DMS153 (cell line): ENCODE results near the gene AACS.
"Not testable (repeated sequence)": the region's sequence is repeated elsewhere in the genome, so short reads cannot be mapped to it uniquely, and the experiment has no call there.

Experiments used
- DNase-seq: peaks from one replicate; lab custom pipeline; 2025; lab: John Stamatoyannopoulos, UW

The AACS gene

DNA sequence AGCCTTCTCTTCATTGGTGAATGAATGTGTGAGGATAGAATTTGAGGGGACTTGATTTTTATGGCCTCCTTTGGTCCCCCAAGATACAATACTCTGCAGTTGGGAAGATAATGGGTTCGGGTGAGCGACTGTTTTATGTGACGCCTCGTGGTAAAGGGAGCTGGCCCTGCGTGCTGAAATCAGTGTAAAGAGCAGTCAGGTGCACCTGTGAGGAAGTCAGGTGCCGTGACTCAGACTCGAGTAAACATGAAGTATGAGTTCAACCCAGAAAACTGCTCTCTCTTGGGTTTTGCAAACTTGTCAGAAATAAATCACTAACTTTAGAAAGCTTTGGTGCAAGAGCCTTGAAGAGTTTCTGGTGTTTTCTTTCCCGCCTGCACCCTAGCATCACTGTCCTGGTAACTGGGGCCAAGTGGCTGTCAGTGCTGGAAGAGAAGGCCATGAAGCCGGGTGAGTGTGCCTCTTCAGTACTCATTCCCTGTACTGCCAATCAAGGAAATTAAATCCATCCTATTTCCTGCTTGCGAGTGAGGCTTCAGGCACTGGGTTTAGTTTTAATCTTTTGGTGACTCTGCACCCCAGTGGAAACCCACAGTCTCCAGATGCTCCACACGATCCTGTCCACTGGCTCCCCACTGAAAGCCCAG lies 59.2 kb downstream of the AACS start:
- DNase-seq, result peak; percentile 26

DNA sequence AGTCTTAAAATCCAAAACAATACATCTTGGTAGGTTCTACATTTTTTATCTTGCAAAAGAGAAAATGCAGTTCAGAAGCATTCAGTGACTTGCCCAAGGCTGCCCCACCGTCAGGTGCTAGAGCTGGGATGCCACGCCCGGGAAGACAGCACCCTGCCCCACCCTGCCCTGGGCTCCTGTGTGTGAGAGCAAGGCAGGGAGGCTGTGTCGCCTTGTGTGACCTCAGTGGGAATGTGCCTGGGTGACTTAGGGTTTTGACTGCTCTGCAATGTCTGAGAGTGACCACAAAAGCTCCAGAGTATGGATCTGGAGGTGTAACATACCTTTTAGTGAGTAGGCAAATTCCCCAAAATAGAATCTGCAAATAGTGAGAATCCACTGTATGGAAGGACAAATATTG lies 60.0 kb downstream of the AACS start:
- no peak for DNase-seq

DNA sequence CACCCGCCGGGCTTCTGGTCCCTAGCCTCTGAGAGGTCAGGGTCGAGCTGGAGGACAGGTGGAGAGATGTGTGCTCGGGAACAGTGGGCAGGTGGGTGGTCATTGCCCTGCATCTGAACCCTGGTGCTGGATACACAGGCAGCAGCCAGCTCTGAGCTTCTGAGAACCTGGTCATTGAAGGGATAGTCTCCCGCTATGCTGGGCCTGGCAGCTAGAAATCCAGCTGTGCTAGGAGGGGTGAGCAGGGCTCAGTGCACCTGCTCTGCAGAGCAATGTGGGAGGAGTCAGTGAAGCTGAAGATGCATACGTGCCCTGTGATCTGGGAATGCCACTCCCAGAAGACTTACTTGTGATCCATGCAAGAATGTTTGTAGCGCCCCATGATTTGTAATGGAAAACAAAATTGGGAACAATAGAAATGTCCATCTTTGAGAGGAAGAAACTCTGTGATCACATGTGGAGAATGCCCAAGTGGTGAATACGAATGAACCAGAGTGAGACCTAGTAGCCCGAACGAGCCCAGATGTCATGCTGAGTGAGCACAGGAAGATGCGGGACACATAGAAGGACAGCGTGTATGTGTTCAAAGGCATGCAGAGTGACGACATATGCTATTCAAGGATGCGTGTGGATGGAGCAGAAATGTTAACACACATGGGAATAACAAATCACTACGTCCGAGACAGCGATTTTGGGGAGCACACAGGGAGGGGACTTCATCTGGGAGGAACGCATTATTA lies 63.4 kb downstream of the AACS start:
- DNase-seq, result no peak

DNA sequence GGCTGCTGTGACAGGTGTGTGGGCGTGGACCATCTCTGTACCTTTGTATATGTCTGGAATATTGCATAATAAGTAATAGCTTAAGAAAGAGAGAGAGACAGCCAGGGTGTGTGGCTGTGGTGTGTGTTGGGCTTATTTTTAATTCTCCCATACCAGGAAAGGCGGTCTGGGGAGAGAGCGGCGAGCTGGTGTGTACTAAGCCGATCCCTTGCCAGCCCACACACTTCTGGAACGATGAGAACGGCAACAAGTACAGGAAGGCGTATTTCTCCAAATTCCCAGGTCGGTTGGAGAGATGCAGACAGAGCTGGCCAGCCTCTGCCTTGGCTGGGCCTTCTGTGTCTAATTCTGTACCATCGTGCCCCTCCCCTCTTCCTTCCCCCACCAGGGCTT lies 63.9 kb downstream of the AACS start:
- no peak for DNase-seq

DNA sequence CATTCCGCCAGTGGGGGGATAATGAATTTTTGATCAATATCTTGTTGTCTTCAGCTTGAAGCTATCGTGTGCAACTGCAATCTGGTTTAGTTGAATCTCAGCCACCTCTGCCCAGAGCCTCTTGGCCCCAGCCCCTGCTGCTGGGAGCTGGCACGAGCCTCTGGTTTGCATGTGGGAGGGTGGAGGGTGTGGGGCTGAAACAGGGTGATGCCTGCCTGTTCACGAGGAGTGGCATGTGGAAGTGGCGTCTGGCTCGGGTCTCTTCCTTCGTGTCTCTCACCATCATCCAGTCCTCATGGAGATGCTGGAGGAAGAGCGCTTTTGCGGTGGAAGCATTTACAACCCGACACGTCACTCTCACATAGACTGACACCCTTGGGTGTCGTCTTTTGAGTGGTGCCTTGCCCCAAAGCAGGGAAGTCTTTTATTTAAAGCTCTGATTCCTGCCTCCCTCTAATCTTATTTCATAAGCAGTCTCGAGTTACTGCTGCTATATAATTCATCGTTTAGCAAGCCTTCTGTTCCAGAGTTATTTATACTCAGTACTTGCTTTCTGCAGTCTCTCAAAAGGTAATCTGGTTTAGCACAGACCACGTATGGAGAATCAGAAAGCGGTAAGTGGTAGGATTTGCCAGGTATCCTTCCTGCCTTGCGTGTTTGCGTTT lies 64.5 kb downstream of the AACS start:
- no peak for DNase-seq

DNA sequence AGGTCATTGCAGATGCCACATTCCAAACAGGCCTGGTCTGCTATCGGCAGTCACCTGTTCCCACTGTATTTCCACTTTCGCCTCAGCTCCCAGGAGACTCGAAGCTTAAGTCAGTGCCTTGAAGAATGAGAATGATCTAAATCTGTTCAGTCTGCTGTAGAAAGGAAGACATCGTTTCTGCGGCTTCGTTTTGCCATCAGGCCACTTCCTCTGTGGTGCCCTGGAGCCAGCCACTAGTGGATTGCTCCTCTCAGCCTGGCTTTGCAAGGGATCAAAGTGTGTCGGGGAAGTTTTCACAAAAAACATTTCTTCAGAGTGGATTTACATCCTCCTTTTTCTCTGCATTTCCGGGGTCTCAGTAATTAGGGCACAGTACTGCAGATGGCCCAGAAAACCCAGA lies 66.7 kb downstream of the AACS start:
- DNase-seq, result no peak

DNA sequence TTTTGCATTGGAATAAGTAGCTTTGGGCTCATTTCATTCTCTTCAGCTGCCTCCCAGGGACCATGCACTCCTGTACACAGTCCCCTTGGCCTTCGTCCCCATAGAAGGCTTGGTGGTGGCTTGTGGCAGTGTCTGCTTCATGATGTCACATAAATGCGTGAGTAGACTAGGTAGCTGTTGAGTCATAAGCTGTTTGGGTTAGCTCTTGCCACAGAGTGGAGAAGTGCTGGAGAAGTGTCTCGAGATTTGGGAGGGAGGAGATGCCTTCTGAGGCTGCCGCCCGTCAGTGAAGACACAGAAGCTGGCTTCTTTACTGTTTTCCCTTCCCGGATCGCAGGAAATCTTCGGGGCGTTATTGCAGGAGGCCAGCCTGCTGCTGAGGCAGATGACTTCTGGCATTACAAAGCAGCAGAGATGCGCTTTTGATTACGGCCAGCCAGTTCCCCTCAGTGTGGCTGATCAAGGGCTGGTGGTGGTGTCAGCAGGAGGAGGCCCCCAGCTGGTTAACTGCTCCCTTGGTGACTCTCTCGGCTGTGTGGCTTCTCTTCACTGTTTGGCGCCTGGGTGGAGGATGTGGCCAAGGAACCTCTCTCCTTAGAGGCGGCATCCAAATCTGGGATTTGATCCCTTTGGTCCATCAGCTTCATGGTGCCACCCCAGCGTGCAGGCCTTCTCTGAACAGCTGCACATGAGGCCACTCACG lies 67.6 kb downstream of the AACS start:
- DNase-seq, result no peak

DNA sequence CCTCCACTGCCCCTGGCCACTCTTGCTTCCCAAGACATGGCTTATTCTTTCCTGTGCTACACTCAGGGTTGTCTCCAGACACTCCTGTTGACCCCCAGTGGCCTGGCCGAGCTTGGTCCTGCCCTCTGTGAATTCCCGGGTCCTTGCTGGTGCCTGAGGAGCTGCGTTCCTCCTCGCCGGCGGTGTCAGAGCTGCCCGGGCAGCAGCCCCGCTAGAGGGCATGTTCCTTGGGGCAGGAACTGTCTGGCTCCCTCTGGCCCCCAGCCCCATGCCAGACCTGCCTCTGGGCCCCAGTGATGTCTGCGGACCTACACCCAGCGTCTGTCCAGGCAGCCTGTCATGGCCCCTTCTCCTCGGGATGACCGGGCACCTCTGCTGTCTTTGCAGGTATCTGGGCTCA lies 68.4 kb downstream of the AACS start:
- no peak for DNase-seq

DNA sequence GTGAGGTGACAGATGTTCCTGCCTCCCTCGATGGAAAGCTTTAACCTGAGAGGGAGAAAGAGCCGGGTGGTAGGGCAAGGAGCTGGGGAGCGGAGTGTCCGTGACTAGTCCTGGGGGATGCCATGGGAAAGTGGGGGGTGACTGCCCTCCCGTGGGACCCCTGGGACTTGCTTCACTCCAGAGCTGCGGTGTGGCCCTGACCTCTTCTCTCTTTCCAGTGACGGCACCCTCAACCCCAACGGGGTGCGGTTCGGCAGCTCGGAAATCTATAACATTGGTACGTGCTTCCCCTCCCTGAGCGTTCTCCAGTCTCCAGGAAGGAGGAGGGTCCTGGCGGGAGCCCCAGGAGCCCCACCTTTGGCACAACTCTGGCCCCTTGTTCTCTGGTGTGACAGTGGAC lies 69.3 kb downstream of the AACS start:
- DNase-seq, result no peak

DNA sequence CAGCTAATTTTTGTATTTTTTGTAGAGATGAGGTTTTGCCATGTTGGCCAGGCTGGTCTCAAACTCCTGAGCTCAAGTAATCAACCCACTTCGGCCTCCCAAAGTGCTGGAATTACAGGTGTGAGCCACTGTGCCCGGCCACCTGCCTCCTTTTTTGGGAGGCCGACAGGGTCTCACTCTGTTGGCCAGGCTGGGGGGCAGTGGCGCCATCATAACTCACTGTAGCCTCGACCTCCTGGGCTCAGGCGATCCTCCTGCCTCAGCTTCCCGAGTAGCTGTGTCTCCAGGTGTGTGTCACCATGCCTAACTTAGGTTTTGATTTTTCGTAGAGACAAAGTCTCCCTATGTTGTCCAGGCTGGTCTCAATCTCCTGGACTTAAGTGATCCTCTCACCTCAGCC lies 70.7 kb downstream of the AACS start:
- DNase-seq, result no peak

DNA sequence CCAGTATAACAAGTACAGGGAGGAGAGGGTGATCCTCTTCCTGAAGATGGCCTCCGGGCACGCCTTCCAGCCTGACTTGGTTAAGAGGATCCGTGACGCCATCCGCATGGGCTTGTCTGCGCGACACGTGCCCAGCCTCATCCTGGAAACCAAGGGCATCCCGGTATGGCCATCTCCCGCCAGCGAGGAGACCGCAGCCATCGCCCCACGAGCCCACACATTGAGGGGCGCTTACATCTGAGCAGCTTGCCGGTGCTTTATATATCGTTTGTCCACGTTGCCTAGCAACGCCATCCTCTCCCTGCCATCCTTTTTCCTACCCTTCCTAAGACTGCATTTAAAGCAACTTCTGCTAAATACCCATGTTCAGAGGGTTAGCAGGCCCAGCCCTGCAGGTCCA lies 71.5 kb downstream of the AACS start:
- DNase-seq, result no peak

DNA sequence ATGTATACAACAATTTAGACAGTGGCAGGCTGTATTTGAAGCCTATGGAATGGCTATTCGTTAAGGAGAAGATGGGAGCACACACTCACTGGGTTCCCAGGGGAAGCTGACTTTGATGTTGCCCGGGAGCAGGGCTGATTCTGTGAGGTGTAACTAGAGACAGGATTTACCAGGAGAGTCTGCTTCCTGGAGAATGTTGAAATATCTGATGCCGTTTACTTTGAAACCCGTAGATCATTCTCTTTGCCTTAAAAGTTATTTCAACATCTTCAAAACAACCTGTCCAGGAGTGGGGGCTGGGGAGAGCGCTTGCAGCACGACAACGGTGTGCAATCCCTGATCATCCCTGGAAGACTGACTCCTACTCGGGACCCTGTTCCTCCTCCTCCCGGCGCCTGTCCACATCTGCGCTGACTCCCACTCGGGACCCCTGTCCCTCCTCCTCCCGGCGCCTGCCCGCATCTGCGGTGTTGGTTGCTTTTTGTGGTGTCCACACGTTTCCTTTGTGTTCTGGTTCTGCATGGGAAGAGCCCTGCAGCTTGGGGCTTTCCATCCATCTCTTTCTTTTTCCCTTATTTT lies 72.6 kb downstream of the AACS start:
- DNase-seq, result no peak

DNA sequence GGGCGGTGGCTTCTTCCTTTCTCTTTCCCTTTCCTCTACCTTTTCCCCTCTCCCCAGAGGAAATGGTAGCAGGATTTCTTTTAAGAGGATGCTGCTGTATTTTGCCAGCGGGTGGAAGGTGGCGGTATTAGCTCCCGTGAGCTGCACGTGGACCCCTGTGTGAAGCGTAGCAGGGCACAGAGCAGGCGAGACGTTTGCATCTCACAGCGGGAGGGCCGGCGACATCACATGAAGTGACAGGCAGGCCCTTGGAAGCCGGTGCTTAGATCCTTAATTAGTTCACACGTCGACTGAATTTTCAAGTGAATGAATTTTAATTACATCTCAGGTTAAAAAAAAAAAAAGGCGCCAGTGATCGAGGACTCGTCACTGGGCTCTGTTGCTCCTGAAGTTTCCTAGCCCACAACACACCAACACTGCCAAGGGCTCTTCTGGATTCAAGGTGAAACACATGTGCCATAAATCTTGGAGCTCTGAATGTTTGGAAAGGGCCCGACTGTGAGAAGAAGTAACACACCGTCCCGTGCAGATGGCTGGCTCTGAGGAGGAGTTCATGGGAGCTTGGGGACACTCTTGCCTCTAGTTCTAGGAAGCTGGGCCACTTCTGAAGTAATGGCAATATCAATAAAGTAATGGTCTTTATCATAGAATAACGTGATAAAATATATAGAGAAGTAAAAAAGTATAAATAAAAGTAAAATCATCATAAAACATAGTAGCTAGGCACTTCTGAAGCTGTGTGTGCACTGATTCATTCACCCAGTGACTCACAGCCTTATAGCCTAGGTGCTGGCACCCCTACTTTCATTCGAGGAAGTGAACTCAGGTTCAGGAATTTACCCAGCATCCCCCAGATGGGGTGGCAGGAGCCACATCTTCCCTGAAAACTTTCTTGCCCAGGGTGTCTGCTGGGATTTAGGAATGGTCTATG lies 75.3 kb downstream of the AACS start:
- DNase-seq, result no peak

DNA sequence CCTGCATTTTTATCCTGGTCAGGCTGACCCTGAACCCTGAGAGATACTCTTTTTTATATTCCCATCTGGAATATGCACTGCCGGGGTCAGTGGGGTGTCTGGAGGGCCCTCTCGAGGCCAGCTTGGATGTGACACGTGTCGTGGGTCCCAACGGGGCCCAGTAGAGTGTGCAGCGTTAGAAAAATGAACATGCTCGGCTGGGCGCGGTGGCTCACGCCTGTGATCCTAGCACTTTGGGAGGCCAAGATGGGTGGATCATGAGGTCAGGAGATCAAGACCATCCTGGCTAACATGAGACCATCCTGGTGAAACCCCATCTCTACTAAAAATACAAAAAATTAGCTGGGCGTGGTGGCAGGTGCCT lies 76.0 kb downstream of the AACS start:
- not testable (repeated sequence) for DNase-seq

DNA sequence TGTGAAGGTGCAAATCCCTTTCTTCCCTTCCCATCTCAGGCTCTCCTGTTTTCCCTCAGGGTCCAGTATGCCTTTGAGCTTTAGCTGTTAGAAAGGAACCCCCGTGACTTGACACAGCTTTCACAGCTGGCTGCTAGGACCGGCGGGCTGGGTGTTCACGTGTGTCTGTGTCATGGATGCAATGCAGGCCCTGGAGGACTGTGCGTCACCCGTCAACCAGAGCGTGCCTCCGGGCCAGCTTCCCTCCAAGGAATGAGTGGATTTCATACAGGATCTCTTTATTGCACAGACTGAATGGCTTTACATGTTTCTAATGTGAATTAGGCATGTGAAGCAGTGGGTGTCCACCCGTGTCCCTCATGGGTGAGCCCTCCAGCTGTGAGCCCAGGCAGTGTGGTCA lies 77.4 kb downstream of the AACS start:
- DNase-seq, result no peak

DNA sequence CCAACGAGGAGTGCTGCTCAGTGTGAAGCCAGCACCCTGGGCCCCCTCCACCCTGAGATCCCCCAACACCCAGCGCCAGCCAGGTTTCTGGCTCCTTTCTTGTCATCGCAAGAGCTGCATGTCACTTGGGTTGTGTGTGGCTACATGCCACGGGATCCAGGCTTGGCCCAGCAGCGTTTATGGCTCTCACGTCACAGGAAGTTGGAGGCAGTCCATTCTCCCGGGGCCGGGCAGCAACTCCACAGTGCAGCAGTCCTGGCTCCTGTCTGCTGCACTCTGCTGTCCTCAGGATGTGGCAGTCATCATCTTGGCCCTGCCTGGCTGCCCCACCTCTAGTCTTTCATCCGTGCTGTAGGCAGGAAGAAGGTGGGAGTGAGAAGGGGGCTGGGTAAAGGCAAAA lies 78.3 kb downstream of the AACS start:
- no peak for DNase-seq

DNA sequence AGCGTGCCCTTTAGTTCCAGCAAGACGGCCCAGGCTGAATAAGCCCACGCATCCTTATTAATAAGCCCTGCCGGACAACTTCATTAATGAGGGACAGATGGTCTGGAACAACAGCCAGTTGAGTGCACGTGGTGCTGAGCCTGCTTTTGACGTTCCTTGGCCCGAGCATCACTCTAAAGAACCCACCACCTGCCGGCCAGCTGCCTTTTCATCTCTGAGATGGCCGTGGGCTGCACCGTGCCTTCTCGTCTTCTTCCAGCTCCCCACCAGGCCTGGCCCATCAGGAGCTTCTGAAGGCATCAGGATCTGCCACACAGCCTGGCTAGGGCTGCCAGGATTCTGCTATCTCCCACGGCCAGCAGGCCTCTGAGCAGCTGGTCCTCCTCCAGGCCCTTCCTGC lies 80.0 kb downstream of the AACS start:
- DNase-seq, result no peak

DNA sequence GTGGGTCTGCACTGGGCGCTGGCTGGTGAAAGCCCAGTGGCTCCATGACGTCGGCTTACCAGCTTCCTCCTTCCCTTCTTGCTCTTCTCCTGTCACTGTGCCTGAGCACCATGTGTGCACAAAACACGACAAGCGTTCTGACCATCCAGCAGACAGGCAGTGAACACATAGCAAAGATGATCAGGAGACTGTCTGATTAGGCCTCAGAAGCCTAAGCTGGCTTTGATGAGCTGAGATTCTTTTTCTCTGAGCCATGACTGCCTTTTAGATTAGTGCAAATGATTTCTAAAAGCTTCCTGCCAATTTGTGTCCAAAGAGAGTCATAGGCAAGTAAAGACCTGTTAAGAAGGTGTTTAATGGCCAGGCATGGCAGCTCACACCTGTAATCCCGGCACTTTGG lies 83.1 kb downstream of the AACS start:
- no peak for DNase-seq

DNA sequence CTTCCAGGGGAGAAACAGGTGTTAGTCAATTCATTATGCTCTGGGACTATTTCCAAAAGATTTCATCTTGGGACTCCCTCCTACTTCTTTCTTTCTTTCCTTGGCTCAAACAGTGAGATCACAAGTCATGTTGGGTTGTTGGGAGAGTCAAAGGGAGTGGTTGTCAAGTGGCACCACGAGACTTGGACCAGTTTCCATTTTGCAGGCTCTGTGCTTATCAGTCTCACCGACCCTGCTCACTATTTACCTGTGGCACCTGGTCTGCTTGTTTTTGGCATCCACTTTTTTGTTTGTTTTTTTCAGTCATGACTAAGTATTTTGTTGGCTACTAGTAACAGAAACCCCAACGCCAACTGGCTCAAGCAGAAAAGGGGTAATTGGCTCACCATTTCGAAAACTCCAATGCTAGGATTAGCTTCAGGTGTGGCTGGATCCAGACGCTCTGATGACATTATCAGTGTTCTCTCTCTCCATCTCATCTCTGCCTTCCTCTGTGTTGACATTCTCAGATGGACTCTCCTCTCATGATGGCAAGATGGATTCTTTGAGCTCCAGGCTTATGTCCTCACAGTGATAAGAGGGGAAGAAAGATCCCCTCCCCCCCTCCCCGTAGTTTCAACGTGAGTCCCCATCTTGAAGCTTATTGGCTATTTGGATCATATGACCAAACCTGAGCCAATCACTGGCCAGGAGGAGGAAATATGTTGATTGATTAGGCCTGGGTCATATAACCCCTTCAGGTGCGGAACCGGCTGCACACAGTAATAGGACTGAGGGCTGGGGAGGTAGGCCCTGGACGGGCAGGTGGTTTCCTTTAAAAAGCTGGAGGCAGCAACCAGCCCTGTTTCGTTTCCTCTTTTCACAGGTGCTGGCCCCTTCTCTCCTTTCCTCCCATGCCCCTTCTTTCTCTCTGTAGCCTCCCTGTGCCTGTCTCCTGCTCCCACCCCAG lies 84.2 kb downstream of the AACS start:
- peak; percentile 98 for DNase-seq

DNA sequence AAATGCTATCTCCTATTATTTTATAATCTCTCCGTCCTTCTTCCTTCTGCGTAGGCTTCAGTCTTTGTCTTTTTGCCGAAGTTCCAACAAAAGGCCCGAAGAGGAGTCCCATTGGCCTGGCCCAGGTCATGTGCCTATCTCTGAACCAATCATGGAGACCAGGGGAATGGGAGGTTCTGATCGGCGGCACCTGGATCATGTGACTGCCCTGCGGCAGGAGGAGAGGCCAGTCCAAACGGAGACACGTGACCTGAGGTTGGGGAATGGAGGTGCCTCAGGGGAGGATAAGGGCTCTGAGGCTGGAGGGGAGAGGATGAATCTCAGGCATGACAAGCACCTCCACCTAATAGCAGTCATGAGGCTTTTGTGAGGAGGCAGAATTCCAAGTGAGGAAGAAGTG lies 86.0 kb downstream of the AACS start:
- no peak for DNase-seq
